HG02938 (cell line): ENCODE data around the gene PHF2.

Experiments used
- ATAC-seq: cut with Tn5 transposase; IDR thresholded peaks from one replicate; pipeline ENCODE4 v1.9.1; 2021; ENCODE audit warnings: mild to moderate bottlenecking, moderate library complexity; ENCODE audit not compliant: unreplicated experiment

Gene PHF2

GRCh38 chr9:93693129-93693528 lies 116.7 kb downstream of the PHF2 start:
- no peak for ATAC-seq

GRCh38 chr9:93697352-93698139 lies 121.2 kb downstream of the PHF2 start:
- ATAC-seq, result no peak

- no peak for ATAC-seq
Observed at GRCh38 chr9:93698140-93698908, 121.9 kb downstream of the PHF2 start.

- no peak for ATAC-seq
Observed at GRCh38 chr9:93699650-93700049, 123.3 kb downstream of the PHF2 start.

GRCh38 chr9:93701494-93702218 lies 125.3 kb downstream of the PHF2 start:
- no peak for ATAC-seq

GRCh38 chr9:93702261-93702660 lies 125.9 kb downstream of the PHF2 start:
- ATAC-seq, result no peak

GRCh38 chr9:93708289-93708986 lies 132.1 kb downstream of the PHF2 start:
- no peak for ATAC-seq

GRCh38 chr9:93708987-93709302 lies 132.6 kb downstream of the PHF2 start:
- ATAC-seq, result no peak

- no peak for ATAC-seq
Observed at GRCh38 chr9:93709600-93710369, 133.4 kb downstream of the PHF2 start.

GRCh38 chr9:93710370-93710723 lies 134.0 kb downstream of the PHF2 start:
- no peak for ATAC-seq

GRCh38 chr9:93711002-93711401 lies 134.6 kb downstream of the PHF2 start:
- ATAC-seq, result no peak

- ATAC-seq, result no peak
Observed at GRCh38 chr9:93712896-93713295, 136.5 kb downstream of the PHF2 start.

- no peak for ATAC-seq
Observed at GRCh38 chr9:93713716-93714115, 137.3 kb downstream of the PHF2 start.

GRCh38 chr9:93721417-93721965 lies 145.1 kb downstream of the PHF2 start:
- ATAC-seq, result no peak

- no peak for ATAC-seq
Observed at GRCh38 chr9:93724852-93725251, 148.5 kb downstream of the PHF2 start.

GRCh38 chr9:93725382-93725781 lies 149.0 kb downstream of the PHF2 start:
- no peak for ATAC-seq

GRCh38 chr9:93726147-93726546 lies 149.8 kb downstream of the PHF2 start:
- no peak for ATAC-seq
